Measurements from ENCODE around the gene KLF16.

The KLF16 gene

DNA sequence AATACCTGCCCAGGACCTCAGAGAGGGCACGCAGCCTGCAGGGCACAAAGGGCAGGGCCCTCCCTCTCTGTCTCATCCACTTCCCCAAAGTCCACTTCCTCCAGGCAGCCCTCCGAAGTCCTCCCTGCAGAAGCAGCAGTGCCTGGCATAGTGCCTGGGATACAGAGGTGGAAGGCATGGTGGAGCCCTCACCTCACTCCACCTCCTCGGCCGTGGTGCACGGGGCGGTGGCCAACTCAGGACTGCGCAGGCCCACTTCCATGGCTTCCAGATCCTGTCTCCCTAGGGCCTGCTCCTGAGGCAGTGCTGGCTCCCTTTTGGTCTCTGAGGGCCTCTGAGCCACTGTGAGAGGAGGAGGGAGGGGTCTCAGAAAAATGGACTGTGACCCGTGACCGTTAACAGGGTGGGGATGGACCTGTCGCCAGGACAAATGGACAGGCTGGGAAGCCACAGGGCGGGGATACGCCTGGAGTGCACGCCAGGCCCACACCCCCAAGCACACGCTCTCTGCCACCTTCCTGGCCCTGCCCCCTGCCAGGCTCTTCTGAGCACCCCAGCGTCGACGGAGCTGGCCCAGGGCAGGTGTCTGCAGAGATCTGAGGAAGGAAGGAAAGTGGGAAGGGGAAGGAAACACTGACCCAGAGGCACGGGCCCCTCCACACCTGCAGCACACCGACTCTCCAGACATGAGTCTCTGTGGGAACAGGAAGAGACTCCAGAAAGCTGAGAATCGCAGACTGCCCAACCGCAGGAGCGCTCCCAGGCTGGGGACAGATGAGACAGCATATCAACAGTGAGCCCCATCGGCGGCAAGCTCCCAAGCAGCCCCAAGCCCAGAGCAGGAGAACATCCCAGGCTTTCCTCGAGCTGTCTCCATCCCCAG lies 23.5 kb downstream of the KLF16 start:
- DNase-seq: no peak

DNA sequence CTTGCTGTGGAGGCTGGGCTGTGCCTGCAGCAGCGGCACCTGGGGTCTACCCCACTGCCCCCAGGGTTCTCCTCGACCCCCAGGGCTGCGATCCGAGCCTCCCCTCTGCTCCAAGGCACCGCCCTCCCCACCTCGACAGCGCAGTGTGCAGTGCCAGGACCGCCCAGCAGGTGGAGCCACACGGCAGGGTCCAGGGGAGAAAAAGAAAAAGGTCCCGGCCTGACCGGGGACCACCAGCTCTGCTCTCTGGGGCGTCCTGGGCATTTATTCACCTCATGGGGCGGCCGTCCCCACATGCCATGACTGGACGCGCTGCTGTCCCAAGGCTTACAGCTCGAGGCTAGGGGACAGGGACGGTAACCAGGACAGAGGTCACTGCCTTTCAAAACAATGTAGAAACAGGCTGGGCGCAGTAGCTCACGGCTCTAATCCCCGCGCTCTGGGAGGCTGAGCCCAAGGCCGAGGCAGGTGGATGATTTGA lies 25.7 kb downstream of the KLF16 start:
- DNase-seq: no peak

DNA sequence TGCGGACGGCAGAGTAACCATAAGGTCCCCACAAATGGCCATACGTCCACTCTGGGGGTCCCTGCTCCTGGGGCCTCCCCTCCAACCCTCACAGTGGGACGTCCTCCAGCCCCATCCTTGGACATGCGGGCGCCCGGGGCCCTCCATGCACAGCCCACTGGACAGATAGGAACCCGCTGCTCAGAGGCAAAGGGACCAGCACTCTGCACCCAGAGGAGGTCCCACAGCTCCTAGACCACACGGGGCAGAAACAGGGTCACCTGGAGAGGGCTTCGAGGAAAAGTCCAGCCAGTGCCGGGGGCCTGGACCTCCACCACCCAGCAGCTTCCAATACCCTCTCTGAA lies 26.2 kb downstream of the KLF16 start:
- no peak for DNase-seq

DNA sequence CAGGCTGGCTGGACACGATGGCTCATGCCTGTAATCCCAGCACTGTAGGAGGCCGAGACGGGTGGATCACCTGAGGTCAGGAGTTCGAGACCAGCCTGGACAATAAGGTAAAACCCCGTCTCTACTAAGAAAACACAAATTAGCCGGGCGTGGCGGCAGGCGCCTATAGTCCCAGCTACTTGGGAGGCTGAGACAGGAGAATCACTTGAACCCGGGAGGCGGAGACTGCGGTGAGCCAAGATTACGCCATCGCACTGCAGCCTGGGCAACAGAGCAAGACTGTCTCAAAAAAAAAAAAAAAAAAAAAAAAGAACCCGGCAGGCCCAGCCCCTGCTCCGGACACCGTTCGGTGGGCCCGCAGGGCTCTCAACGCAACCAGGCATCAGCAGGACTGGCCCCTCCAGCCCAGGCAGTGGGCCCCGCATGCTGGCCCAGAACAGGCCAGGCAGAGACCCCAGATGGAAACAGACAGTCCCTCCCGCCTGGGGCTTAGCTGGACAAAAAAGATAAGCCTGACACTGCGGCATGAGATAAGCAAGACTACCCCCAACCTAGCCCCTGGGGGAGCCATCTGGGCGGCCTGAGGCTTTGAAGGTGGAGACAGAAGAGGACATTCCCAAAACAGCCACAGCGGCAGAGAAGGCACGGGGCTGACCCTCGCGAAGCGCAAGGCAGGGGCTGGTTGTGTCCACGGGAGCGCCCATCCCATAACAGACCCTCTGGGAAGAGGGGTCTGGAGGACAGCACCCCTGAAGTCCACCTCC lies 26.7 kb downstream of the KLF16 start:
- DNase-seq: no peak

DNA sequence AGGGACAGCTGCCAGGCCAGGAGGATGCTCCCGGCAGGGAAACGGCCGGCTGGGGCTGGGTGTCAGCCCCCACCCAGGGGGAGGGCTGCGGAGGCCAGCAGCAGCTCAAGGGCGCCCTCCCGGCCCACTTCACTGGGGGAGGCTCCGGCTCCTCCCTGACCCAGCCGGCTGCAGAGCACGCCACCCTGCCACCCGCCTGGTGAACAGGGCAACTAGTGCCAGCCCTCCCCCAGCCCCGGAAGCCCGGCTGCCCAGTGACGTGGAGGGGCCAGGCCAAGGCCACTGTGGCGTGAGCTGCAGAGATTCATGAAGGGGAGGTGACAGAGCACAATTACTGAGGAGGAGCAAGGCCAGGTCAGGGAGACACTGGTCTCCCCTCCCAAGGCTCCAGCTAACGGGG lies 29.8 kb downstream of the KLF16 start:
- no peak for DNase-seq

DNA sequence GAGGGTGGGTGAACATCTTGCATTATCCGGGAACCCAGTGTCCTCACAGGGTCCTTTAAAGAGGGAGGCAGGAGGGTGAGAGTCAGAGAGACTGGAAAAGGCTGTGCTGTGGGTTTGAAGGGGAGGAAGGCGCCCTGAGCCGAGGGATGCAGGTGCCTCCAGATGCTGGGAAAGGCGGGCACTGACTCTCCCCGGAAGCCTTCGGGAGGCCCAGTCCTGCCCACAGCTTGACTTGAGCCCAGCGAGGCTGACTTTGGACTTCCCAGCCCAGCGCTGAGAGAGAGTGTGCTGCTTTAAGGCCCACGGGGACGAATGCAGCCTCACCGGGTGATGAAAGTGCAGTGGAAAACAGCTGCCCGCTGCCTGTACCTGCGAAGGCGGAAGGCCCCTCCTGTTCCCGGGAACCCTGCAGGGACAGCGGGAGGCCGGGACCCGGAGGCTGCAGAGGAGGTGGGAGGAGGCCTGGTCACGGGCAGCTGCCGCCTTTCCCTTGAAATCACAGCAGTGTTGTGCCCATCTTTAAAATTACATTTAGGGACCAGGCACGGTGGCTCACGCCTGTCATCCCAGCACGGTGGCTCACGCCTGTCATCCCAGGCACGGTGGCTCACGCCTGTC lies 31.2 kb downstream of the KLF16 start:
- DNase-seq: no peak

DNA sequence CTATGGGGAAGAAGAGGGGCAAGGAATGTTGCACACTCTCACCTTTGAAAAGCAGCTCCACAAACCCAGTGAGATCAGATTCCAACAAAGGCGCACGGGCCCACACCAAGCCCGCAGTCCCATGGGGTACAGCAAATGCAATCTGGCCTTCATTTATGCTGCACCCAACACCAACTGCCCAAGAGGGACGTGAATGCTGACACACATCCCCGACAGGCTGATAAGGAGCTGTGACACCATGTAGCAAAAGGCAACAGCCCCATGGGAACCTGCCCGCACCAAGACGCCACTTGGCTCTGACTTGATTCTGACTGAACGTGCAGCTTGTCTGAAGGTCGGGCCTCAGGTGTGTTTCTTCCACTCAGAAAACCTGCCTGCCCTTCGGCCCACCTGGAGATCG lies 32.4 kb downstream of the KLF16 start:
- no peak for DNase-seq

DNA sequence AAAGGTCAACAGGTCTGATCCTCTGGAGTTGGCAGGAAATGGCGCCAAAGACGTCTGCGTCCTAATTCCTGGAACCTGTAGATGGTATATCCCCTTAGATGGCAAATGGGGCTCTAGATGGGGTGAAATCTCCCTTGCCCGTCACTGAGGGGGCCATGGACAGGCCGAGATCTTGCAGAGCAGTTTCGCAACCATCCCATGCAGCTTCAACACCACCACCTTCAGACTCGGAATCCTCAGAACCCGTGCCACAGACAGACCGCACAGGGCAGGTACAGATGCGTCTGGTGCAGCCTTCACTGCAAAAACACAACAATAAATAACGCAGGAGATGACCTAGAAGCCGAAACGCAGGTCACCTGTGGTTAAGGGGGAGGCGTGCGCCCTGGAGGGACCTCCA lies 32.8 kb downstream of the KLF16 start:
- no peak for DNase-seq

DNA sequence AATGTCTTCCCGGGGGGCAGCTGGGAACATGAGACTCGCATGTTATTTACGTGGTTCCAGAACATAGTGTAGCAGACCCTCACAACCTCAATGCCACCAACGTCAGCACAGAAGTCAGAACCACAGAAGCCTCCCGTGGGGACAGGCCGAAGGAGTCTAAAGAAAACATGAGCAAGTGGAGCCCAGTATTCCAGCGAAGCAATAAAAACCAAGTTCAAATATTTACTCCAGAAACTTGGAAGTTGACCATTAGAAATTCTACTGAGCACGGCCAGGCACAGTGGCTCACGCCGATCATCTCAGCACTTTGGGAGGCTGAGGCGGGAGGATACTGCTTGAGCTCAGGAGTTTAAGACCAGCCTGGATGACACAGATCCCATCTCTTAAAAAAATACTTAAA lies 33.4 kb downstream of the KLF16 start:
- no peak for DNase-seq

DNA sequence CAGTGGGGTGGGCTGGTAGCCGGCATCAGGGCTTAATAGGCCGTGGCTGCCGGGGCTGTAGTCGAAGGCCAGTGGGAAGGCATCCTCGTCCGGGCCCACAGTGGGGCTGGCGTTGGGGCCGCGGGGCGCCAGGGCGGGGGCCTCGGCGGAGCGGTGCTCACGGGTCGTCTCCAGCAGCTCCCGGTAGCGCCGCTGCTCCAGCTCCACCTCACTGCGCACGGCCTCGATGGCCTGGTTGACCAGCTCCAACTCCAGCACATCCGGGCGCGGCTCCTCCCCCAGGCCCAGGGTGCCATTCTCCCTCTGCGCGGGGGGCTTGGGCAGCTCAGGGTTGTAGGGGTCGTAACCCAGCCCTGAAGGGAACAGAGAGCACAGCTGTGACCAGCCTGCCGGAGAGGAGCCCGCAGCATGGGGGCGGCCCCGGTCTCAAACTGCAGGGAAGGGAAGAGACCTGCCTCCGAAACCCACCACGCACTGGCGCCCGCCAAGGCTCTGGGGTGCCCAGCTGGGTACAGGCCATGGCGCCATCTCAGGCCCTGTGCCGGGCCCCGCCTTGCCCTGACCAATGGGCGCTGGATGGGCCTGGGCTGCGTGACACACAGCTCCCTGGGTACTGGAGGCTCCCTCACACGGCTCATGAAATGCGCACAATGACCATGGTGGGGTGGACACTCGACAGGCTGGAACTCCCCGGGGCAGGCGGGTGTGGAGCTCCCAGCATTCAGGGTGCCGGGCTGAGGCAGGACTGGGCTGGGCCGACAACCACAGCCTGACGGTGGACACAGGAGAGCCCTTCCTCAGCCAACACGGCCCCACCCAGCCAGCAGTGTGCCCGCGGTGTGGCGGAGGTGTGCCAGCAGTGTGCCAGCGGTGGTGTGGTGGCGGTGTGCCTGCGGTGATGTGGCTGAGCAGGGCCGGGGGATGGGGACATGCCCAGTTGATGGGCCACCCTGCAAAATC lies 34.8 kb downstream of the KLF16 start:
- DNase-seq: no peak

DNA sequence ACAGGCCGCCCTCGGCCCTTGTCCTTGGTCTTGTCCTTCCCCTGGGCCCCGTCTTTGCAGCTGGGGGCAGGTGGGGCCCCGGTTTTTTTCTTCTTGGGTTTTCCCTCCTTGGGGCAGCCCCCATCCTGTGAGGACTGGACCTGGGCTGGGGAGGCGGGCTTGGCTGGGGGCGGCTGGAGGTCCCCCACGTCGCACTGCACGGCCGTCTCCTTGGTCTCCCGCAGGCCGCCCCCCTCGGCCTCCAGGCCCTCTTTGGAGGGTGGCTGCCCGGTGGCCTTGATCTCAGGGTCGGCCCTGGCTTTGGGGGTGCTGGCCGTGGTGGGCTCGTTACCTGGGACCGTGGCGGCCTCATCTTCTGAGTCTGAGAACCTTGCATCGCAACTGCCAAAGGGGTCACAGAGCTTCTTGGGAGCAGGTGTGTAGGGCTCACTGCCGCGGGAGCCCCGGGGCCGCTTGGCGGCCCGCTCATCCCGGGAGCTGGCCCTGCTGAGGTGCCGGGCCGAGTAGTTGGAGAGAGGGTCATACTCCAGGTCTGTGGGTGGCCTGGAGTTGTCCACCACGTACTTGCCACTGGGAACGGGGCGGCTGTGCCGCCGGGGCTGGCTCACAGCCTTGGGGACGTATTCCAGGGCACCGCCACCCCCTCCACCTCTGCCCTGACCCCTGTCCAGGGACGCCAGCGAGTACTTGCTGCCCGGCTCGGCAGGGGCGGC lies 35.7 kb downstream of the KLF16 start:
- no peak for DNase-seq

DNA sequence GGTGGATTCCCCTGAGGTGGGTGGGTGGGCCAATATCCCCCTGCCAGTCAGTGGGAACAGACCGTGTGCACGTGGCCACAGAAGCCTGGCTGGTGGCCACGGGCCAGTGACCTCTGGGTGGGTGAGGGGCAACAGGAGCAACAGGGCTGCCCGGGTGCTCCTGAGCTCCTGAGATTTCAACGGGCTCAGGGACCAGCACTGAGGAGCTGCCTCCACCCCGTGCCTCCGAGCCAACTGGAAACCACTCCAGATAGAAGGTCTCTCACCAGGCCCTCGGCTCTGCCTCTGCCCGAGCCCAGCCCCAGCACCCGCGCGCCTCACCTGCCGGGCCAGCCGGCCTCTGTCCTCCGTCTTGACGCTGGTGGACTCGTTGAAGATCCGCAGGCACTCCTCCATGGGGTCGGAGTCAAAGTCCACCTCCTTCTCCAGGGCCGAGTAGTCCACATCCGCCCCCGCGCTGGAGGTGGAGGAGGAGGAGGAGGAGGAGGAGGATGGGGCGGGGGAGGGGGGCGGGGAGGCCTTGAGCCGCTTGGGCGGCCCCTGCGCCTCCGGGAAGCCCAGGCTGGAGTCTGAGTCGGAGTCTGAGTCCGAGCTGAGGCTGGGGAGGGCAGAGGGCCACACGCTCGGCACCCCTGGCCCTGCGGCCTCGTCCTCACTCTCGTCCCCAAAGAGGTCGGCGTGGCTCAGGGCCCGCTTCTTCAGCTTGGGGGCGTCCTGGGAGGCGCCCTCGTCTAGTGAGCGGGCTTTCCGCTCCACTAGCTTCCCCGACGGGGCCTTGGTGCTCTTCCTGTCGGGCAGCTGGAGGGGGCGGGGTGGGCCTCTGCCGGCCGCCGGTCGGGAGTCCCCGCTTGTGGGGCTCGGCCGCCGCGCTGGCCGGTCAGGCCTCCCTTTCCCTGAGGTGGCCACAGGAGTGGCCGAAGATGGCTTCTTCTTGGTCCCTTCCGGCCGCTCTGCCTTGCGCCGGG lies 36.5 kb downstream of the KLF16 start:
- DNase-seq: no peak

DNA sequence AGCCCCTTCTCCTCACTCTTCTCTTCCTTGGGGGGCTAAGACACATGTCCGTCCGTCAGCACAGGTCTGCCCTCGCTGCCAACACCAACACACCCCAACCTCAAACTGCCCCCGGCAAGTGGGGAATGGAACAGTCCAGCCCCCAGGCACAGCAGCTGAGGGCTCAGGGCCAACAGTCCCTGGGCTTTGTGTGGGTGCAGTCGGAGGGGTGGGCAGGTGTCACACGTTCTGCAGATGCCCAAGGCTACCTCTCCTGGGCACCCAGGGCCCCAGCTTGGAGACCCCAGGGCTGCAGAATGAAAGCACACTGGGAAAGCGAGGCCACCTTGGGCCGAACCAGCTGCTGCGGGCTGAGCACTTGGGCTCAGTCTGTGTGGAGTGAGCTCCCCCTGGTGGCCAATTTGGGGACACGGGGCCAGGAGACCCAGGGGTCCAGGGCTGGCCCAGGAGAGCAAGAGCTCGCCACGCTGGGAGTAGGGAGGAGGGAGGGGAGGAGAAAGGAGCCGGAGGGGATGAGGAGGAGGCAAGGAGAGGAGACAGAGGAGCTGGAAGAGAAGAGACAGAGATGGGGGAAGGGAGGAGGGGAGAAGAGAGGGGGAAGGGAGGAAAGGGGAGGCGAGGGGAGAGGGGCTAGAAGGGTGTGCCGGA lies 37.3 kb downstream of the KLF16 start:
- DNase-seq: peak; percentile 22

DNA sequence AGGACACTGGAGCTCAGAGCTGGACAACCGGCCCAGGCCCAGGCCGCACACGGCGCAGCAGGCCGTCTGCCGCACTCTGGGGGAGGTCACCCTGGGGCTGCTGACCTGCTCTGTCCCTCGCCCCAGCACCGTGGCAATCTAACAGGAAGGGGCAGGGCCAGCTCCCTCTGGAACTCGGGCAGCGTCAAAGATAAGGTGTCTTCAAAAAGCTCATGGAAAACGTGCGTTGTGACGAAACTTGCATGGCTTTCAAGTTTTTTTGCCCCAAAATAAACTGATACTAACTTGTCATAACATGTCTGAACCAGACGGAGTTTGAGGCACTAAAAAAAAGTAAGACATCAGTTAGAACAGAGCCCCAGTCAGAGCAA lies 39.1 kb downstream of the KLF16 start:
- no peak for DNase-seq

DNA sequence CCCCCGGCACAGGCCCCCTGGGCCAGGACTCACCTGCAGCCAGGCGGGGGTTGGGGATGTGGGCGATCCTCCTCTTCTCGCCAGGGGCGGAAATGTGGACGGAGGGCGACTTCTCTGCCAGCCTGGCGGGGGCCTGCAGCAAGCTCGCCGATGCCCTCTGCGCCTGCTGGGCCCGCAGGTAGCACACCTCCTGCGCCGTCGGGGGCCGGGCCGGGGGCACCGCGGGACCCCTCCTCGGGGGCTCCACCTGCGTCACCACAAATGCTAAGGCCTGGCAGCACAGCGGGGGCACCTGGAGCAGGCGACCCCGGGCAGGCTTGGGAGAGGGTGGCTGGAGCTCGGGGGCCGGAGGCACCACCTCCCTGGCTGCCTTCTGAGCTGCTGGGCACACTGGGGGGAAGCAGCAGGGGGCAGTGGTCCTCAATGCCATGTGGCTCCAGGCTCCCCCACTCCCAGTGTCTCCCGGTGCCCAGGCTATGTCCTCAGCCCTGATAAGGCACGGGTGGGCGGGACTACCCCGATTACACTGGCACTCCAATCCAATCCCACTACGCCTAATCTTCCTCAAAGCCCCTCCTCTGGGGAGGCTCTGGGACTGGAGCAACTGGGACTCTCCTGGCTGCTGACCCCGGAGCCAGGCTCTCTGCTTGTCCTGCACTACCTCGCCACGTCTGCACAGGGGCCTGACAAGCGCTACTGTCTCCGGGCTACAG lies 39.7 kb downstream of the KLF16 start:
- no peak for DNase-seq

DNA sequence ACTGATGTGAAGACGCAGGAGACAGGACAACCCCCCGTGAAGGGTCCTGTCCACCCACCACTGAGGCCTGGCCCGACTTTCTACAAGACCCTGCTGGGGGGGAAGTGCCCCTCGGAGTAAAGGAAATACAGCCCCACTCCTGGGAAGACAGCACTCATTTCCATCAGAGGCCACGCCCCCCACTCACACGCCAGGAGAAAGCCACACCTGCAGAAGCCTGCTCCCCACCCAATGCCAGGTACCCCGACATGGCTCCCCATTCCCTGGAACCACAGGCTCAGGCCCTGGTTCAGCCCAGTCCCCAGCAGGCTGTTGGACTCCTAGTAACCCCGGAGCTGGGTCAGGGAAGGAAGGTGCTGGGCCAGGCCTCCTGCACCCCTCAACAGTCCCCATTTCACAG lies 40.4 kb downstream of the KLF16 start:
- no peak for DNase-seq

DNA sequence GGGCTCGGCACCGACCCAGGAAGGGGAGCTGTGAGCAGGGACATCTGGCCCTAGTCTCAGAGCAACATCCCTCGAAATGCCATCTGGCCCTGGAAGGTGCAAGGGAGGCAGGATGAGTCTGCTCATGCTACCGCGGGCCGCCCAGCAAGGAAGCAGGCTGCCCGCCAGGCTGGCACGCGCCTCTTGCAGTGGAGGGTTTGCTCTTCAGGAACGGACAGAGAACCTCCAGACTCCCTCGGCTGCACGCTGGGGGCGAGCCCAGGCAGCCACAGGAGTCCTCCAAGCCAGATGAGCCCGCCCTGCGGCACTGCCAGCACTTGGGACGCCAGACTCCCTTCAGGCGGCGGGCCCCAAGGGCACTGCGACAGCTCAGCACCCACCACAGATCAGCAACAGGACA lies 41.2 kb downstream of the KLF16 start:
- no peak for DNase-seq

DNA sequence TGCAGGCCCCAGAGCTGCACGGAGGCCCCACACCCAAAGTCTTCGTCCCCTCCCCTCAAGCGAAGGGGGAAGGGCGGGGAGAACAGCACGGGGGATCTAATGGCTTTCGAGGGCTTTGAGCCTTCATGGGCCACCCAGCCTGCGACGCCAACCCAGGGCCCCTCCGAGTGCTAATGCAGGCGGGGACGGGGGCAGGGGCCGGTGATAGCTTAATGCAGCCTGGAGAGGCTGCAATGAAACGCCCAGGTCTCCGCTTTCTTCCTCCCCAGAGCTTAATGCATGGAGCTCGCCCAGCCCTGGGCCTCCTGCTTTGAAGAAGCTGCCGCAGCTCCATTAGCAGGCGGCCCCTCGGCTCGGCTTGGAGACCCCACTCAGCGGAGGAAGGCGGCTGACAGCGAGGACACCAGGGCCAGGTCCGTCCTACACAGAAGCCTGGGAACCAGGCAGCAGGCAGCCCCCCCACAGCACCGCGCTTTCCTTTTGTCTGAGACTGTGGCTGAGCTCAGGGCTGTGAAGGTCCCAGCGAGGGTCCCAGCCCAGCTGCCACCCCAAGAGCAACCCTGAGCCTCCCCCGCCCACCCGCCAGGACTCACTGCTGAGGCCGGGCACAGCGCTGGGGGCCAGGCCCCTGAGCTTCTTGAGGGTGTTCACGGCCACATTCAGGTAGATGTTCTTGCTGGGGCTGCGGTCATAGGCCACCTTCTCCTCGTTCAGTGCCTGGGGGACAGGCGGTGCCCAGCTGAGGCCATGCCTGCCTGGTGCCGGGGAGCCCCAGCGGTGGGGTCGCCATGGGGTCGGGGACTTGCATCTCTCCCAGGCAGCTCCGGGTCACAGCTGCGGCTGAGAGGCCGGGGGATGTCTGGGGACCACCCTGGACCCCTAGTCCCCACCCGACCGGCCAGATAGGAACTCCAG lies 43.8 kb downstream of the KLF16 start:
- DNase-seq: no peak

All from NCI-H2107 (cell line).